HepG2 (cell line): ENCODE measurements around the gene EPB41L2.

Source experiments
- CHD2 ChIP-seq: IDR thresholded peaks from 2 replicates; pipeline ENCODE4 v1.6.1; 2011; ENCODE audit warnings: low read depth, low read length, improper control_type of control experiment
- CTCF ChIP-seq: sonication (generic); formaldehyde crosslinking; IDR thresholded peaks from 2 replicates; pipeline ENCODE4 v1.5.0; 2020; ENCODE audit warnings: mild to moderate bottlenecking, missing genetic modification reagents, moderate library complexity
- KDM5B ChIP-seq: sonication (generic); formaldehyde crosslinking; IDR thresholded peaks from 2 replicates; pipeline ENCODE4 v1.4.0; 2020; ENCODE audit warnings: missing genetic modification reagents, mild to moderate bottlenecking, borderline replicate concordance
- MZF1 ChIP-seq: sonication (generic); formaldehyde crosslinking; IDR thresholded peaks from 2 replicates; pipeline ENCODE4 v1.8.1; 2023; ENCODE audit warnings: mild to moderate bottlenecking, missing genetic modification reagents, borderline replicate concordance
- SOX13 ChIP-seq, 3 experiments: fragments of 450-650 bp in 1 of 3; sonication (generic) in 1 of 3; formaldehyde crosslinking in 1 of 3; IDR thresholded peaks in 2 of 3; conservative IDR thresholded peaks in 1 of 3; 2 replicates each; pipeline versions ENCODE4 v1.5.0 to v1.6.1; 2016 to 2020; ENCODE audit warnings: antibody characterized with exemption in 1 of 3, mild to moderate bottlenecking in 1 of 3, missing compliant biosample characterization in 1 of 3, missing genetic modification reagents in 1 of 3, moderate library complexity in 1 of 3
- SOX5 ChIP-seq: IDR thresholded peaks from 2 replicates; pipeline ENCODE4 v1.6.1; 2016; ENCODE audit warnings: borderline replicate concordance
- ZSCAN31 ChIP-seq: sonication (generic); formaldehyde crosslinking; IDR thresholded peaks from 2 replicates; pipeline ENCODE4 v1.5.0; 2020; ENCODE audit warnings: low read depth, mild to moderate bottlenecking, missing genetic modification reagents

- TF ChIP-seq ZSCAN31 (no peak), SOX13 (IDR thresholded peaks at IDR 0.05) (no peak), SOX13 (CRISPR knock-in tag; conservative IDR thresholded peaks at IDR 0.05 in 1 of 2, IDR thresholded peaks at IDR 0.05 in 1 of 2) (no peak), SOX5 (CRISPR knock-in tag) (no peak), CTCF (CRISPR knock-in tag) (no peak), MZF1 (CRISPR knock-in tag) (no peak), KDM5B (no peak), CHD2 (no peak)
These were observed 94.6 kb downstream of the EPB41L2 start for GRCh38 chr6:130968476-130968875.
